Thyroid gland (tissue), 4 donors: Measurements from ENCODE around the gene ZNF691.

Experiments
- CTCF ChIP-seq, 6 experiments: fragments of 200-600 bp in 3 of 6; fragments of 450-650 bp in 3 of 6; sonication (generic) in 3 of 6; IDR thresholded peaks; one replicate each; pipeline ENCODE4 v1.5.1; 2016 to 2019; ENCODE audit warnings: antibody characterized with exemption in 6 of 6, mild to moderate bottlenecking in 2 of 6, inconsistent platforms in 1 of 6, moderate library complexity in 1 of 6
- POLR2A ChIP-seq, 2 donors: fragments of 450-650 bp; IDR thresholded peaks; one replicate each; pipeline ENCODE4 v1.6.1; 2017; ENCODE audit warnings: antibody characterized with exemption in 2 of 2, mild to moderate bottlenecking in 2 of 2, moderate library complexity in 1 of 2

GRCh38 chr1:42887366-42887765 lies 41.0 kb downstream of the ZNF691 start:
- no peak for TF ChIP-seq CTCF (IDR thresholded peaks at IDR 0.05)
- TF ChIP-seq POLR2A (IDR thresholded peaks at IDR 0.05): no peak
